GM19438 (cell line): ENCODE data around the gene POM121.
"Not testable (repeated sequence)": the region's sequence is repeated elsewhere in the genome, so short reads cannot be mapped to it uniquely, and the experiment has no call there.

Experiments
- ATAC-seq: cut with Tn5 transposase; IDR thresholded peaks from one replicate; pipeline ENCODE4 v1.9.1; 2021; ENCODE audit warnings: low read depth; ENCODE audit not compliant: unreplicated experiment

The POM121 gene

GRCh38 chr7:72924733-72925545, at the start of gene POM121:
Gene POM121, plus strand, starts transcription at chr7:72925095. Its CDS starts 27 bp downstream, at chr7:72925122.
- peak; percentile 91 for ATAC-seq

DNA sequence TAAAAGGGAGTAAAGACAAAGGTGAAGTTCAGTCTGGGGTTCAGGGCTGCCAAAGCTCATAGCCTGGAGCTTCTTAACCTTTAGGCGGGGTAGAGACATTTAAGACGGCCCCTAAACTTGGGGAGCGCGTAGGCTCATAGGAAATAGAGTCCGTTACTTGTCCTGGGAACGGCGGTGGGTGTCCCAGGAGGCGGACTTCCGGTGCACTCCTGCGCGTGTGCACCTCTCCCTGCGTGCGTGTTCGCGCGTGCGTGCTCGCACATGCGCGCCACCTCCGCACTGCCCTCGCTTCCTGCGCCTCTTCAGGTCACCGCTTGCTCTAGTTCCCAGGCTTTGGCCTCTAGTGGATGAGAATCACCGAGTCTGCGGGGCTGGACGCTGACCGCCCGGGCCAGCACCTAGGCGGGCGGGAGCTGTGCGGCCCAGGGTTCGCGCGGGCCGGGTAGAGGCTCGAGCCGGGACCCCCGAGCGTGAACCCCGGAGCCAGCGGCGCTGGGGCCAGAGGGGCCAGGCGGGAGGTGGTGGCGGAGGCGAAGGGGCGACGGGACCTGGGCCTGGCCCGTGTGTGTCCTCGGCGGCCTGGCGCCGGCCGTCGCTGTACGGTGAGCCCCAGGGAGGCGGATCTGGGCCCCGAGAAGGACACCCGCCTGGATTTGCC, 45.7 kb upstream of the POM121 start:
- ATAC-seq: peak; percentile 100

GRCh38 chr7:72879737-72880215, 45.1 kb upstream of the POM121 start:
- ATAC-seq: not testable (repeated sequence)

GRCh38 chr7:72891750-72892149, 33.1 kb upstream of the POM121 start:
- not testable (repeated sequence) for ATAC-seq

GRCh38 chr7:72904740-72905139, 20.2 kb upstream of the POM121 start:
- ATAC-seq: not testable (repeated sequence)

DNA sequence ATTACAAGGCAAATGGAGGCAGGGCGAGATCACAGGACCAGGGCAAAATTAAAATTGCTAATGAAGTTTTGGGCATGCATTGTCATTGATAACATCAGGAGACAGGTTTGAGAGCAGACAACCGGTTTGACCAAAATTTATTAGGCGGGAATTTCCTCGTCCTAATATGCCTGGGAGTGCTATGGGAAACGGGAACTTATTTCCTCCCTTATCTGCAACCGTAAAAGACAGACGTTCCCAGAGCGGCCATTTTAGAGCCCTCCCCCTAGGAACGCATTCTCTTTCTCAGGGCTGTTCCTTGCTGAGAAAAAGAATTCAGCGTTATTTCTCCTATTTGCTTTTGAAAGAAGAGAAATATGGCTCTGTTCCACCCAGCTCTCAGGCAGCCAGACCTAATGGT, 16.5 kb upstream of the POM121 start:
- not testable (repeated sequence) for ATAC-seq

DNA sequence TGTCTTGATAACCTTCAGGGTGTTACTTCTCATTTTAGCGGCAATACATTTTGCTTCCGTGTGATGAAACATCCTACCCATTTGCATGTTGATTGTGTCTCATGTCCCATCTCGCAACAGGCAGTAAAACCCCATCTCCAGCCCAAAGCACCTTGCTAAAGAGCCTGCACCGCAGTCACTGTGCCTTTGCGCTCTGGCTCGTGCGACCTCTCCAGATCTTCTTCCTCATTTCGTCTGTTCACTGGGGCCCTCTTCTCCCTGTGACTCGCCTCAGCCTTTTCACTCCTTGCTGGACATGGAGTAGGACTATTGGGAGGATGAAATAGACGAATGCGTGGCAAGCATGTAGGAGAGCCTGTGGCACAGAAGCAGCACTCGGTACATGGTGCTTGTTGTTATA, 13.5 kb upstream of the POM121 start:
- ATAC-seq: not testable (repeated sequence)

DNA sequence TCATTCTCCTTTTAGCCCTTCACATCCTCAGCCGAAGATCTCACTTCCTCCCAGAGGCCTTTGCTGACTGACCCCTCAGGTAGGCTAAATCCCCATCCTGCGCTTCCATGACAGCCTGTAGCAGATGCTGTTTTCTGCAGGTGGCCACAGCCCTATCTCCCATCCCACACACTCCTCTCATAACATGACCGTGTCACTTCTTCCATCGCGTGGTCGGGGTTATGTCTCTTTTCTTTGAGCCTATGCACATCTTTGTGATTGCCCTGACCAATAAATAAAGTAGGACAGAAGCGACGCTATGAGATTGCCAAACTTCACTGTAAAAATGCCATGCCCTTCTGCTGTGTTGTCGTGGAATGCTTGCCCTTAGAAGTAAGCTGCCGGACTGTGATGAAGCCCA, 11.1 kb upstream of the POM121 start:
- not testable (repeated sequence) for ATAC-seq

DNA sequence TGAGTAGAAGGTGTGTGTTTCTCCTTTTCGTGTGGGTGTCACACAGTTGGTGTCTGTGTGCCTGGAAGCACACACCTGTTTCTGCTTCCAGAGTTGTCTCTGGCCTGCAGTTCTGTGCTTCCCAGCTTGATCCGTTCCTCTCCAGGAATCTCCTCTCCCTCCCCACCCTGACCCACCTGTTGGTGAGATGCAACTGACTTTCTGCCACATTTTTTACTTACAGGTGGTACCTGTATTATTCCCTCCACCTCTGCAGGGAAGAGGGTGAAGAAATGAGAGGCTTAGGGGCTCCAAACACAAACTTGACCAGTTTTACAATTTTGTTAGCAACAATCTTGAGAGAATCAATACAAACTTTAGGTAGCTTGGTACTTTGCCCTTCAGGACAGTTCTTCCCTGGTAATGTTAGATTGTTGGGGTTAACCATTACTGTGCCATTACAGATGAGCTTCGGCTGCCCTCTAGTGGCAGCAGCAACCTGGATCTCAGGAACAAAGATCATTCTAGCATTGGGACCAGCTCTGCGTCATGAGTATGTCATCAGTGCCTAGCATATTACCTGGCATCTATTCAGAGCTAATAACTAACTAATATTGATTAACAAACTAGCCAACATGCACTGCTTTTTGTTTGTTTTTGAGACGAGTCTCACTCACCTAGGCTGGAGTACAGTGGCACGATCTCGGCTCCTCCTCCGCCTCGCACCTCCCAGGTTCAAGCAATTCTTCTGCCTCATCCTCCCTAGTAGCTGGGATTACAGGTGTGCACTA, 10.0 kb upstream of the POM121 start:
- peak; percentile 85 for ATAC-seq

GRCh38 chr7:72919256-72919775, 5.6 kb upstream of the POM121 start:
- ATAC-seq: no peak

DNA sequence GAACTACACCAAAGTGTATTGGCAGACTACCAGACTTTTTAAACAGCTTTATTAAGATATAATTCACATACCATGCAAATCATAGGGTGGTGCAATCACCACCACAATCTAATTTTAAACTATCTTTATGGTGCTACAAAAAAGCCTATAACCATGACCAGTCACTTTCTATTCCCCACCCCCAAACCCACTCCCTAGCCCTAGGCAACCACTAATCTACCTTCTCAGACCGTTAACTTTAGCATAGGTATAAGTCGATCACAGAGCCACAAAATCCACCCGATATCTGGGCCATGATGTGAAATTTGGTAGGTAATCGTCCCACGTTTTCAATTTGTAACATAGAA, 536 bp upstream of the POM121 start:
- no peak for ATAC-seq

GRCh38 chr7:72925546-72926120, 738 bp downstream of the POM121 start:
- peak; percentile 6 for ATAC-seq

DNA sequence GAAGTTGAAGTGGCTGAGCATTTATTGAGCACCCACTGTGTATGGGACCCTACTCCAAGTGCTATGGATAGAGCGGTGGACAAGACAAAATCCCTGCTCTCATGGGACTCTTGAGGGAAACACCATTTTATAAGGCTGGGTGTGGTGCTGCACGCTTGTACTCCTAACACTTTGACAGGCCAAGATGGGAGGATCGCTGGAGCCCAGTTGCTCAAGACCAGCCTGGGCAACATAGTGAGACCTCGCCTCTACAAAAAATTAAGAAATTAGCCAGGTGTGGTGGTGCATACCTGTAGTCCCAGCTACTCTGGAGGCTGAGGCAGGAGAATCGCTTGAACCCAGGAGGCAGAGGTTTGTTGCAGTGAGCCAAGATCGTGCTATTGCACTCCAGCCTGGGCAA, 2.9 kb downstream of the POM121 start:
- ATAC-seq: not testable (repeated sequence)

GRCh38 chr7:72928216-72928615, 3.3 kb downstream of the POM121 start:
- ATAC-seq: not testable (repeated sequence)

- ATAC-seq: not testable (repeated sequence)
Observed at GRCh38 chr7:72942022-72942705, 17.3 kb downstream of the POM121 start.

DNA sequence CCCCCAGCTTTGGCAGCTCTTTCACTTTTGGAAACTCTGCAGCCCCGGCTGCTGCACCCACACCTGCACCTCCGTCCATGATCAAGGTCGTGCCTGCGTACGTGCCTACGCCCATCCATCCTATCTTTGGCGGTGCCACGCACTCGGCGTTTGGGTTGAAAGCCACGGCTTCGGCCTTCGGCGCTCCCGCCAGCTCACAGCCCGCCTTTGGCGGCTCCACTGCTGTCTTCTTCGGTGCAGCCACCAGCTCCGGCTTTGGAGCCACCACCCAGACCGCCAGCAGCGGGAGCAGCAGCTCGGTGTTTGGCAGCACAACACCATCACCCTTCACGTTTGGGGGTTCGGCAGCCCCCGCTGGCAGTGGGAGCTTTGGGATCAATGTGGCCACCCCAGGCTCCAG, 18.1 kb downstream of the POM121 start:
- not testable (repeated sequence) for ATAC-seq

DNA sequence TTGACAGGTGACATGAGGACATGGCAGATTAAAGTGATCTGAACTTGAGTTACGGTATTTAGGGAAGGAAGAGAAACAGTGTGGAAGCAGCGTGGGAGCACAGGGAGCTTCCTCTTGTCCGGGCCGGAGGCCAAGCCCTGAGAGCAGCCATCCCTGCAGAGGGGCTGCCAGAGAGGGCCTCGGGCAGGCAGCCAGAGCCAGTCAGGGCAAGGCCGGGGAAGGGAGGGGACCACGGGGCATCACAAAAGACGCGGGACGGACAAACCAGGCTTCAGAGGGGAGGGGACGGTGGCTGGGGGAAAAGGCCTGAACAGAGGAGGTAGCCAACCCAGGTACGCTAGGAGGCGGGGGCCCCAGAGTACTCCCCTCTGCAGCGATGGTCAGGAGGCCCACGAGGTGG, 20.0 kb downstream of the POM121 start:
- ATAC-seq: not testable (repeated sequence)

- ATAC-seq: not testable (repeated sequence)
Observed at GRCh38 chr7:72945597-72945996, 20.7 kb downstream of the POM121 start.

GRCh38 chr7:72946130-72946745, 21.3 kb downstream of the POM121 start:
- ATAC-seq: not testable (repeated sequence)
